Right lung (tissue), 5 donors: ENCODE data around the gene WDR13. TPM values are rescaled to one million over a fixed set of nuclear protein-coding genes. Genes with fewer than 3 reads are reported as not detected.

ENCODE experiments used
- DNase-seq, 2 donors: peaks; one replicate each; pipeline ENCODE4 v3.0.0-alpha.2; 2013
- polyA plus RNA-seq, 5 donors: library from polyadenylated mRNA; unstranded; fragments of 120-200 nt; gene quantifications; one replicate each; pipeline versions ENCODE4 v1.2.1 to v1.2.3, GENCODE V29; 2013; ENCODE audit warnings: inconsistent platforms in 1 of 5, low replicate concordance in 1 of 5; ENCODE audit not compliant: insufficient read length in 5 of 5, insufficient read depth in 1 of 5

Gene WDR13
- polyA plus RNA-seq, 5 donors, result 84.4 to 141 (median 104) TPM

DNA sequence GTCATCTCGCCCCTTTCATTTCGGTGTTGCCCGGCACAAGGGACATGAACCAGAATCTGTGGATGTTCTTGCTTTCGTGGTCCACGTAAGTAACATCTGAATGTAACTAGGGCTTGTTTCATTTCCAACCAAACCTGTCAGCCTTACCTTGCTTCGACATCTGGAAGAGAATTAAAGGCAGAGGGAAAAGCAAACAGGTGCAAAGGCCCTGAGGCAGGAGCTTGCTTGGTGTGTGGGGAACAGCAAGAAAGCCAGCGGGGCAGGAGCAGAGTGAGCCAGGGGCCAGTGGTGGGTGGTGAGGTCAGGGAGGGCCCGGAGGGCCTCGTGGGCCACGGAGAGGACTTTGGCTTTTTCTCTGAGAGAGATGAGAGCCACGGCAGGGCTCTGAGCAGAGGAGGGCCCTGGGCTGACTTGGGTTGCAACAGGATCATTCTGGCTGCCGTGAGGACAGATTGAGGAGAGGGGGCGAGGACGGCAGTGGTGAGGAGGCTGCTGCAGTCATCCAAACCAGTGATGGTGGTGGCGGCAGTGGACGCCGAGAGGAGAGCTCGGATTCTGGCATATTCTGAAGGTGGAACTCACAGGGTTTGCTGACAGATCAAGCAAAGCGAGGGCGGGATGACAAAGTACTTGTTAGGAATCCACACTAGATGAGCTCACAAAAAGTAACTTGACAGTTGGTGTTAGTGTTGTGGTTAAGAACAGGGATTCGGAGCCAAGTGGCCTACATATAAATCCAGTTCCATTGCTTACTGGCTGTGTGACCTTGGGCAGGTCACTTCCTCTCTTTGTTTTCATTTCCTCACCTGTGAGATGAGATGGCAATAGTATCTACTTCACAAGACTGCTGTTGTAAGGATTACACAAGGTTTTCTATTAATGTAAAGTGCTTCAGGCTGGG lies 6.8 kb upstream of the WDR13 start:
- no peak for DNase-seq

DNA sequence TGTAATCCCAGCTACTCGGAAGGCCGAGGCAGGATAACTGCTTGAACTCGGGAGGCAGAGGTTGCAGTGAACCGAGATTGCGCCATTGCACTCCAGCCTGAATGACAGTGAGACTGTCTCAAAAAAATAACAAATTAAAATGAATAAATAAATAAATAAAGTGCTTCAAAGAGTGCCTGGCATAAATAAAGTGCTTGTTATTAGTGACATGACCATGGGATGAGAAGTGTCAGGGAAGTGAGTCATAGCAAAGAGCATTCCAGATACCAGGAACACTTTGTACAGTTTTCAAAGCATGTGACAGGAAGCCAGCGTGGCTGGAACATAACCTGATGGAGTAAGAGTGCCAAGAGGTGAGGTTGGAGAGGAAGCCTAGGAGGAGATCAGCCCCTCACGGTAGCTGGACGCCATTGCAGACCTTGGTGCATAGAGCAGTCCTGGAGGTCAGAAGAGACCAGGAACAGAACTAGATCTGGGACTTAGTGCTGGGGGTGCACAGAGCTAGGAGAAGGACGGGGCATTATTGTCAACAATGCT lies 6.0 kb upstream of the WDR13 start:
- no peak for DNase-seq

DNA sequence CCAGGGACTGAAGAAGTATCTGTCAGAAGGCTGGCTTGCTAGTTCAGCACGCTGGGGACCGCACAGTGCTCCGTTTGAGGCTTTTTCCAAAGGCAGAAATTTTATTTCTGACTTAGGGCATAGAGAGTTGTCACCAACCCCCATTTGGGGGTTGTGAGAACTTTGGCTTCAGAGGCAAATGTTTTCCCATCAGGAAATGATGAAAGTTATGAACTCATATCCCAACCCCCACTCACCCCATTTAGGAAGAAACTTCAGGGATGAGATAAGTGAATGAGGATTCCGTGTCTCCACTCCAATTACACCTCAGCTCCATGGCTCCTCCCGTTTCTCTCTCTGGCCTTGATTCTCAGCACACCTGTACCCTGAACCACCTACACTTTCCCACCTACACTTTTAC lies 4.3 kb upstream of the WDR13 start:
- DNase-seq, result no peak

GRCh38 chrX:48595929-48596328 lies 1.4 kb upstream of the WDR13 start:
- no peak for DNase-seq

DNA sequence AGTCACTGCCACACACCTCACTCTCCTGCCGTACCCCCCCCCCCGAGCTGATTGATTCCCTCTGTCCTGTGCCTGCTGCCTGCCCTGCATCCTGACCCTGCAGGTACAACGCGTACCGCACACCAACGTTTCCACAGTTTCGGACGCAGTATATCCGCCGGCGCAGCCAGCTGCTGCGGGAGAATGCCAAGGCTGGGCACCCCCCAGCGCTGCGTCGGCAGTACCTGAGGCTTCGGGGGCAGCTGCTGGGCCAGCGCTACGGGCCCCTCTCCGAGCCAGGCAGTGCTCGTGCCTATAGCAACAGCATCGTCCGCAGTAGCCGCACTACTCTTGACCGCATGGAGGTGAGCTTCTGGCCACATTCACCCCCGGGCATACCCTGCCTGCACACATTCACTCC lies 1.3 kb downstream of the WDR13 start:
- no peak for DNase-seq

DNA sequence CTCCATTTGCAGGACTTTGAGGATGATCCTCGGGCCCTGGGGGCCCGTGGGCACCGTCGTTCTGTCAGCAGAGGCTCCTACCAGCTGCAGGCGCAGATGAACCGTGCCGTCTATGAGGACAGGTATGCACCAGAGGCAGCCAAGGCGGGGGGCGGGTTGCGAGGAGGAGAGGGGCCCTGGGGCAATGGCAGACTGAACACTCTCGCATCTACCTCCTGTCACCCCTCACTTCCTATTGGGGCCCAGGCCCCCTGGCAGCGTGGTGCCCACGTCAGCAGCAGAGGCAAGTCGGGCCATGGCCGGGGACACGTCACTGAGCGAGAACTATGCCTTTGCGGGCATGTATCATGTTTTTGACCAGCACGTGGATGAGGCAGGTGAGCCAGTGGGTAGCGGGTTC lies 2.0 kb downstream of the WDR13 start:
- DNase-seq, result no peak

DNA sequence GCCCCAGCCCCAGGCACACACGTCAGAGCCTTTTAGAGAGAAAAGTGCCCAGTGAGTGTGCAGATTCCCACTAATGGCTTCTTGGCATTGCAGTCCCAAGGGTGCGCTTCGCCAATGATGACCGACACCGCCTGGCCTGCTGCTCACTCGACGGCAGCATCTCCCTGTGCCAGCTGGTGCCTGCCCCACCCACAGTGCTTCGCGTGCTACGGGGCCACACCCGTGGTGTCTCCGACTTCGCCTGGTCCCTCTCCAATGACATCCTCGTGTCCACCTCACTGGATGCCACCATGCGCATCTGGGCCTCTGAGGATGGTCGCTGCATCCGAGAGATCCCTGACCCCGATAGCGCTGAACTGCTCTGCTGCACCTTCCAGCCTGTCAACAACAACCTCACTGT lies 2.9 kb downstream of the WDR13 start:
- DNase-seq, result no peak

DNA sequence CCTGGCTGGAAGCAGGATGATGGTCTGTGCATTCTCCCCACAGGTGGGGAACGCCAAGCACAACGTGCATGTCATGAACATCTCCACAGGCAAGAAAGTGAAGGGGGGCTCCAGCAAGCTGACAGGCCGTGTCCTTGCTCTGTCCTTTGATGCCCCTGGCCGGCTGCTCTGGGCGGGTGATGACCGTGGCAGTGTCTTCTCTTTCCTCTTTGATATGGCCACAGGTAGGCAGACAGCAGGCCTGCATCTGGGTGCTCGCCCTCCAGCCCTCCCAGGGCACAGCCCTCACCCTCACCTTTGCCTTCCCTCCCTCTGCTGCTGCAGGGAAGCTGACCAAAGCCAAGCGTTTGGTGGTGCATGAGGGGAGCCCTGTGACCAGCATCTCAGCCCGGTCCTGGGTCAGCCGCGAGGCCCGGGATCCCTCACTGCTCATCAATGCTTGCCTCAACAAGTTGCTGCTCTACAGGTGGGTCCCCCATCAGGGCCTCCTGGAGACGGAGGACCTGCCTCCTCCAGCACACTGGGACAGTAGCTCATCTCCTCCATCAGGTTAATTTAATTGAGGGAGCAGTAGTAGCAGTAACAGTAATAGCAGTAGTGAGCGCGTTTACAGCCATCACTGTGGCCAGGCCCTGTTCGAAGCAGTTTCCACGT lies 4.6 kb downstream of the WDR13 start:
- DNase-seq, result no peak

DNA sequence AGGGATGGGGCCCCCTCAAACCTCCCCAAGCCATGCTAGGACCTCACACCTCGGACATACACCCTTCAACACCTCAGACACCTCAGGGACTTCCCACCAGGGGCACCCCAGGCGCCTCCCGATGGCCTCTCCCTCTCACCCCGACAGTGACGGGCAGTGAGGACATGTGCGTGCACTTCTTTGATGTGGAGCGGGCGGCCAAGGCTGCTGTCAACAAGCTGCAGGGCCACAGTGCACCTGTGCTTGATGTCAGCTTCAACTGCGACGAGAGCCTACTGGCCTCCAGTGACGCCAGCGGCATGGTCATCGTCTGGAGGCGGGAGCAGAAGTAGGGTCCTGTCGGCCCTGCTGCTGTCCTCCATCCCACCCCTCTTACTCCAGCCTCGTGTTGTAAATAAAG lies 7.4 kb downstream of the WDR13 start:
- DNase-seq, result no peak

- DNase-seq, result no peak
Observed at GRCh38 chrX:48606091-48606490, 8.8 kb downstream of the WDR13 start.

DNA sequence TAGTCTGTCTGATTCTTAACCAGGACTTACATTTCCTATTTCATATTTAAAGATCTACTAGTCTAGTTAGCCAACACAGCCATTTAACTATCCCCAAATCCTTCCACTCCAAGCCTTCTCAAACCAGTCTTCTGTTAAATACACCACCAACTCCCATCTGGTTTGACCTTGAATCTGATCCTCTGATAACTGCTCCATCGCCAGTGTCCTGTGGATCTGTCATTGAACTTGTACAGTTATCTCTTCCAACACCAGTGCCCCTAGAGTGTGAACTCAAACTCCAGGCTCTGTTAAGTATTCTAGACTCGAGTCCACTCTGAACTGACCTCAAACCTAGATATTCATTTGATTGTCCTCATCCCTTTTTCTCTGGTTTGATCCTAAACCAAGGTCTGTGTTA lies 14.4 kb downstream of the WDR13 start:
- no peak for DNase-seq

GRCh38 chrX:48613502-48614160 lies 16.3 kb downstream of the WDR13 start:
- no peak for DNase-seq

GRCh38 chrX:48616576-48616975 lies 19.3 kb downstream of the WDR13 start:
- DNase-seq, result no peak

- DNase-seq, result no peak
Observed at GRCh38 chrX:48617542-48618340, 20.4 kb downstream of the WDR13 start.

DNA sequence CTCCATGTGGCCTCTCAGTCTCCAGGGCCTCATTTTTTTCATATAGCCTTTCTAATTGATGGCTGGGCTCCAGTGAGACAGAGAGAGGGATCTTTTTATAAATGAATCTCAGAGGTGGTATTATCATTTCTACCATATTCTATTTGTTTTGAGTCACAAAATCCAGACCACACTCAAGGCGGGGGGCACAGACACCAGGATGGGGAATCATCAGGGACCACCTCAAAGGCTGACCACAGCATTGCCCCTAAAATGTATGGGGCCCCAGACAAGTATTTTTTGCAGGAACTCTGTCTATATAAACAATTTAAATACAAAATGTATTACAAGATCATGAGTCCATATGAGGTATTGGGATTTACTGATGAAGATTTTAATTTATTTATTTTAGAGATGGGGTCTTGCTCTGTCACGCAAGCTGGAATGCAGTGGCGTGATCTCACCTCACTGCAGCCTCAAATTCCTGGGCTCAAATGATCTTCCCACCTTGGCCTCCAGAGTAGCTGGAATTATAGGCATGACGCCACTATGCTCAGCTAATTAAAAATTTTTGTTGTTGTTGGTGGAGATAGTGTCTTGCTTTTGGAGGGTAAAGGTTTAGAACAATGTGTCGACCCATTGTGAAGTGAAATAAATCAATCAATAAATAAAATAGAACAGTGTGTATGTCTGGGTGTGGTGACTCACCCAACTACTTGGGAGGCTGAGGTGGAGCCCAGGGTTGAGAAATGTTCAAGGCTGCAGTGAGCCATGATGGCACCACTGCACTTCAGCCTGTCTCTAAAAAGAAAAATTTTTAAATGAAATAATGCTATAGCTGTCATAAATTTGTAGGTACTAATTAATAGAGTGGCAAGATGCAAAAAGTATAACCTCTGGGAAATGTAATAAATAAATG lies 29.4 kb downstream of the WDR13 start:
- no peak for DNase-seq

DNA sequence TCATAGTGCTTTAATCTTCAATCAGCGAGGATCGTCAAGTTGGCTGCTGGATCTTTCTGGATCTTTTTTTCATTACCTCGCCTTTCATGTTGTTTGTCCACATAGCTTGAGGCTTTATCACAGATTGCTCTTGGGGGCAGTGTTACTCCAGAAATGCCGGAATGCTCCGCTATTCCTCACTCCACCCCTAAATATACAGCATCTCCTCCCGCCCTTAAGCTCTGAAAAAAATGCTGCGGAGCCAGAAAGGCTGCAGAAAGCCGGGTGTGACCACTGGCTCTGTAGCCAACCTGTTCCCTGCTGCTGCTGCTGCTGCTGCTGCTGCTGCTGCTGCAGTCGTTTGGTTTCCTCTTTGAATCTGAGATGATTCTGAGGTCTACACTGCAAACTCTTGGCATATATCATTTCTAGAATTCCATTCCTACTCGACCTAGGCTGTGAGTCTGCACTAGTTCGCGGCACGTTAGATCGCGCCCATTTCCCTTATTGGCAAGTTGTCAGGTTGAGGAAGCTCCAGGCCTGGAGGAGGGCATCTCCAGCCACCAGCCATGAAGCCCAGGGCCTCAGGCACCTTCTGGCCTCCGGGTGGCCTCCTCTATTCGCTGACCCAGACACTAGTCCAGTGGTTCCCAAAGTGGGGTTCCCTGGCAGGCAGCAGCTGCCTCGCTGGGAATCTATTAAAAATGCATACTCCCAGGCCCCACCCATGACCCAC lies 34.2 kb downstream of the WDR13 start:
- DNase-seq, result peak; percentile 84 to 86

DNA sequence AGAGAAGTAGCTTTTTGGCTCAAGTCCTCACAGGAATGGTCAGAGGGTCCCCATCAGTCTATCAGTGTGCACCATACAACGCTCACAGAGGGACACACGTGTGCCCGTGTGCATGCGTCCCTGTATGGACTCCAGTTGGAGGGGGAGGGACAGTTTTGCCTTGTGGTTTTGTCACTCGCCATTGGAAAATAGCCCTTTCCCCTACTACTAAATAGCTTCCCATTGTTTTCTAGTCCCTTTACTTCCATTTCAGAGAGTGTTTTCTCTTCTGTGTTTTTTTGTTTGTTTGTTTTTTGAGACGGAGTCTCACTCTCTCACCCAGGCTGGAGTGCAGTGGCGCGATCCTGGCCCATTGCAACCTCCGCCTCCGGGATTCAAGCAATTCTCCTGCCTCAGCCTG lies 34.9 kb downstream of the WDR13 start:
- DNase-seq, result no peak

DNA sequence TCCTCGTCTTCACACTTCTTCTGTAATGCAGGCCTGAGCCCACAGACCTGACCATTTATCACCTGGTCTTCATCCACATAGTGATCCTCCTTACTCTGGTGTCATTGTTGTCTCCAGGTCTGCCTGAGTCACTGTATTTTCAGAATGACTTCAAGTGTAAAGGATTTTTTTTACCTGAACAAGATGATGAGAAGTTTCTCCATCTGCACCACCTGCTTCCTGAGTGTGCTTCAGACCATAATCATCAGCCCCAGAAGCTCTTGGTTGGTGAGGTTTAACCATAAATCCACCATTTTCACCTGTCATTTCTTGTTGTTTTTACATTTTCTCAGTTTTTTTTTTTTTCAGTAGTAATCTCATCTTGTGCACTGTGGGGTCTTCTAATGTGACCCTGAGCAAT lies 39.0 kb downstream of the WDR13 start:
- DNase-seq, result no peak

- no peak for DNase-seq
Observed at GRCh38 chrX:48636776-48637175, 39.5 kb downstream of the WDR13 start.

DNA sequence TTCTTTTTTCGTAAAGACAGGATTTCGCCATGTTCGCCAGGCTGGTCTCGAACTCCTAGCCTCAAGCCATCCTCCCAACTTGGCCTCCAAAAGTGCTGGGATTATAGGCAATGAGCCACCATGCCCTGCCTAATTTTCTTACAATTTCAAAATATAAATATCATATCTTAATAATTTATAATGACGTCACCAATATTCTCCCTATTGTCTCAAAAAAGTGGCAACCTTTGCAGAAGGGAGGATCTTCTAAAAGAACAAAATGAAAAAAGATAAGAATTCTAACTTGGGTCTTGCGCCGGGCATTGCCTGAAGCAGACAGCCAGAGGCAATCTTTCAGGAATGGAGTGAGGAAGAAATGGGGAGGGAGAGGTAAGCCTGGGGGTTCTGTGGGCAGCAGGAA lies 48.4 kb downstream of the WDR13 start:
- no peak for DNase-seq
